B cell (primary cell): Measurements from ENCODE around the gene GLIPR1.

Experiments used
- EZH2 ChIP-seq: IDR thresholded peaks from 2 replicates; pipeline ENCODE4 v1.6.1; 2012; ENCODE audit warnings: borderline replicate concordance, low read depth, mild to moderate bottlenecking, moderate library complexity, low read length; ENCODE audit not compliant: insufficient read depth, poor library complexity, severe bottlenecking
- TF ChIP-seq, protein P1 (sequence below): fragments of 200-600 bp; IDR thresholded peaks from one replicate; pipeline ENCODE4 v1.8.0; 2022; ENCODE audit warnings: antibody characterized with exemption, mild to moderate bottlenecking

DNA sequence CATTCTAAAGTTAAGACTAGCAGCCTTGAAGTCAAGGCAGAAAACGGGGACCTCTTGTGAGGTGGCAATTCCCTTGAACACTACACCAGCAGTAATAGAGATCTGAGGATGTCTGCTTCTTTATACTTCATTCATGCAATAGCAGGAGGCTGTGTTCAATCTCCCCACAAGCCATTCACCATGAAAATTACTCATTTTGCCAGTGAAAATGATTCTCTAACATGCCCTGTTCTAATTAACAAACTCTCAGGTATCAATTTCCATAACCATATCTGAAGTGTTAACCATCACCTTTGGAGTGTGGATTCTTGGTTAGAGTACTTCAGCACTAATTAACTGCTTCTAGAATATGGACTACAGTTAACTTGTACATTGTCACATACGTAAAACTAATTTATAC, 3.4 kb upstream of the GLIPR1 start:
- no peak for TF ChIP-seq EZH2
- TF ChIP-seq, protein P1, sequence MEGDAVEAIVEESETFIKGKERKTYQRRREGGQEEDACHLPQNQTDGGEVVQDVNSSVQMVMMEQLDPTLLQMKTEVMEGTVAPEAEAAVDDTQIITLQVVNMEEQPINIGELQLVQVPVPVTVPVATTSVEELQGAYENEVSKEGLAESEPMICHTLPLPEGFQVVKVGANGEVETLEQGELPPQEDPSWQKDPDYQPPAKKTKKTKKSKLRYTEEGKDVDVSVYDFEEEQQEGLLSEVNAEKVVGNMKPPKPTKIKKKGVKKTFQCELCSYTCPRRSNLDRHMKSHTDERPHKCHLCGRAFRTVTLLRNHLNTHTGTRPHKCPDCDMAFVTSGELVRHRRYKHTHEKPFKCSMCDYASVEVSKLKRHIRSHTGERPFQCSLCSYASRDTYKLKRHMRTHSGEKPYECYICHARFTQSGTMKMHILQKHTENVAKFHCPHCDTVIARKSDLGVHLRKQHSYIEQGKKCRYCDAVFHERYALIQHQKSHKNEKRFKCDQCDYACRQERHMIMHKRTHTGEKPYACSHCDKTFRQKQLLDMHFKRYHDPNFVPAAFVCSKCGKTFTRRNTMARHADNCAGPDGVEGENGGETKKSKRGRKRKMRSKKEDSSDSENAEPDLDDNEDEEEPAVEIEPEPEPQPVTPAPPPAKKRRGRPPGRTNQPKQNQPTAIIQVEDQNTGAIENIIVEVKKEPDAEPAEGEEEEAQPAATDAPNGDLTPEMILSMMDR = no peak
